Gastroesophageal sphincter (tissue), 4 donors: ENCODE results near the gene AZGP1. TPM values are rescaled to one million over a fixed set of nuclear protein-coding genes. Genes with fewer than 3 reads are reported as not detected.
"Not testable (repeated sequence)": the region's sequence is repeated elsewhere in the genome, so short reads cannot be mapped to it uniquely, and the experiment has no call there.

ENCODE experiments used
- ATAC-seq: fragments of 150-250 bp; one replicate; pipeline ENCODE4 v1.9.1; 2016; ENCODE audit warnings: mild to moderate bottlenecking, moderate library complexity
- H3K27ac ChIP-seq, 4 donors: fragments of 200-600 bp; sonication (generic) in 3 of 4; 1 replicate in 3 of 4; 2 replicates in 1 of 4; pipeline ENCODE4 v1.5.1; 2016 to 2019
- H3K27me3 ChIP-seq: fragments of 200-600 bp; sonication (generic); one replicate; pipeline ENCODE4 v1.5.1; 2019
- H3K36me3 ChIP-seq, 2 donors: fragments of 200-600 bp; sonication (generic); one replicate each; pipeline ENCODE4 v1.5.1; 2019; ENCODE audit warnings: control low read depth in 1 of 2
- H3K4me1 ChIP-seq, 3 donors: fragments of 200-600 bp; sonication (generic); 1 replicate in 2 of 3; 2 replicates in 1 of 3; pipeline ENCODE4 v1.5.1; 2016 to 2019; ENCODE audit warnings: control low read depth in 2 of 3
- H3K4me3 ChIP-seq, 2 donors: fragments of 200-600 bp; sonication (generic); one replicate each; pipeline ENCODE4 v1.5.1; 2019; ENCODE audit warnings: mild to moderate bottlenecking in 1 of 2, moderate library complexity in 1 of 2
- H3K9me3 ChIP-seq, 3 donors: fragments of 200-600 bp; sonication (generic); one replicate each; pipeline ENCODE4 v1.5.1; 2017 to 2019; ENCODE audit warnings: control low read depth in 2 of 3
- CTCF ChIP-seq, 4 experiments: fragments of 200-600 bp in 2 of 4; fragments of 450-650 bp in 2 of 4; sonication (generic) in 1 of 4; IDR thresholded peaks; one replicate each; pipeline ENCODE4 v1.5.1; 2017 to 2019; ENCODE audit warnings: antibody characterized with exemption in 4 of 4, mild to moderate bottlenecking in 2 of 4, moderate library complexity in 2 of 4
- EP300 ChIP-seq: sonication (generic); formaldehyde crosslinking; IDR thresholded peaks from one replicate; pipeline ENCODE4 v1.6.1; 2017; ENCODE audit warnings: antibody characterized with exemption, mild to moderate bottlenecking
- POLR2A ChIP-seq, 2 donors: fragments of 450-650 bp; IDR thresholded peaks; one replicate each; pipeline ENCODE4 v1.6.1; 2017; ENCODE audit warnings: antibody characterized with exemption in 2 of 2, mild to moderate bottlenecking in 2 of 2, moderate library complexity in 1 of 2
- POLR2AphosphoS5 ChIP-seq: sonication (generic); formaldehyde crosslinking; IDR thresholded peaks from one replicate; pipeline ENCODE4 v1.6.1; 2017; ENCODE audit warnings: antibody characterized with exemption
- WGBS, 2 donors: methylation state at CpG; one replicate each; pipeline ENCODE4 v1.1.5; 2018; ENCODE audit warnings: low coverage in 1 of 2; 5-methylcytosine and 5-hydroxymethylcytosine counted together
- total RNA-seq, 4 donors: library from RNA; depleted of rRNA; stranded (reverse); fragments of >200 nt; gene quantifications; one replicate each; pipeline ENCODE4 v1.1.0, GENCODE V29; 2016

Gene AZGP1
- total RNA-seq, 4 donors from 2014 or later: 1.5 to 128 (median 4.5) TPM

GRCh38 chr7:99944497-99945070, 31.2 kb downstream of the AZGP1 start:
- 35 to 71% methylated on average over 3 to 4 of the region's 4 CpGs for WGBS, 2 donors
- H3K4me3 ChIP-seq: no peak overlapping the region
- no peak for ATAC-seq
- no peaks in the 10 kb centered on the region for H3K4me1 ChIP-seq
- no peaks in the 10 kb centered on the region for H3K36me3 ChIP-seq
- no peaks in the 10 kb centered on the region for H3K9me3 ChIP-seq
- peaks cover 43% of the 10 kb centered on the region for H3K27me3 ChIP-seq
- TF ChIP-seq CTCF (IDR thresholded peaks at IDR 0.05): no peak
- no peak for TF ChIP-seq POLR2A (IDR thresholded peaks at IDR 0.05)
- H3K27ac ChIP-seq: no peak overlapping the region

GRCh38 chr7:99943641-99944496, 32.0 kb downstream of the AZGP1 start:
- no peak for TF ChIP-seq POLR2A (IDR thresholded peaks at IDR 0.05)
- no peak for TF ChIP-seq EP300
- TF ChIP-seq POLR2AphosphoS5: no peak
- TF ChIP-seq CTCF (IDR thresholded peaks at IDR 0.05): no peak
- no peak for ATAC-seq
- WGBS, 2 donors: 16 to 31% methylated on average over 10 to 12 of the region's 14 CpGs
- H3K27ac ChIP-seq: no peak overlapping the region
- no peak overlapping the region for H3K4me3 ChIP-seq
- H3K27me3 ChIP-seq: peaks cover 49% of the 10 kb centered on the region
- H3K36me3 ChIP-seq: no peaks in the 10 kb centered on the region
- H3K9me3 ChIP-seq: peaks cover 0 to 6% (median 0%) of the 10 kb centered on the region in 3 donors
- H3K4me1 ChIP-seq: no peaks in the 10 kb centered on the region

GRCh38 chr7:99938296-99938695, 37.5 kb downstream of the AZGP1 start:
- Histone ChIP-seq H3K36me3 (no peaks in the 10 kb centered on the region), H3K27me3 (peaks cover 55% of the 10 kb centered on the region), H3K9me3 (peaks cover 0 to 16% (median 0%) of the 10 kb centered on the region in 3 donors), H3K27ac (no peak overlapping the region), H3K4me3 (no peak overlapping the region), H3K4me1 (no peaks in the 10 kb centered on the region)
- no peak for TF ChIP-seq EP300
- TF ChIP-seq POLR2A (IDR thresholded peaks at IDR 0.05): no peak
- TF ChIP-seq CTCF (IDR thresholded peaks at IDR 0.05): no peak
- TF ChIP-seq POLR2AphosphoS5: no peak
- 82 to 86% methylated on average over 1 to 2 of the region's 2 CpGs for WGBS, 2 donors
- no peak for ATAC-seq

GRCh38 chr7:99935009-99935408, 40.8 kb downstream of the AZGP1 start:
- not testable (repeated sequence) for H3K4me3 ChIP-seq, H3K4me1 ChIP-seq, H3K36me3 ChIP-seq, ATAC-seq, H3K27ac ChIP-seq
- H3K9me3 ChIP-seq: peaks cover 0 to 16% (median 0%) of the 10 kb centered on the region in 3 donors
- 30 to 37% methylated on average over 3 of the region's 4 CpGs for WGBS, 2 donors
- peaks cover 44% of the 10 kb centered on the region for H3K27me3 ChIP-seq

GRCh38 chr7:99930376-99930775, 45.5 kb downstream of the AZGP1 start:
- Histone ChIP-seq H3K27me3 (peaks cover 31% of the 10 kb centered on the region), H3K4me3 (no peak overlapping the region), H3K9me3 (no peaks in the 10 kb centered on the region), H3K4me1 (peaks cover 0 to 15% (median 0%) of the 10 kb centered on the region in 3 donors), H3K36me3 (no peaks in the 10 kb centered on the region), H3K27ac (no peak overlapping the region)
- TF ChIP-seq CTCF (IDR thresholded peaks at IDR 0.05) (no peak), EP300 (no peak), POLR2A (IDR thresholded peaks at IDR 0.05) (no peak), POLR2AphosphoS5 (no peak)
- no peak for ATAC-seq
- WGBS, 2 donors: 79 to 92% methylated on average over 3 of the region's 3 CpGs
